Heart left ventricle (tissue), 16 donors: ENCODE results near the gene PRR7. TPM values are rescaled to one million over a fixed set of nuclear protein-coding genes. Genes with fewer than 3 reads are reported as not detected.

Source experiments
- ATAC-seq, 4 donors: fragments of 200-7000 bp; cut with Tn5 transposase; one replicate each; pipeline ENCODE4 v1.9.1; 2020 to 2022; ENCODE audit warnings: moderate library complexity in 4 of 4, mild to moderate bottlenecking in 3 of 4, moderate number of reproducible peaks in 1 of 4
- DNase-seq, 5 donors: peaks; one replicate each; pipeline ENCODE4 v3.0.0-alpha.2; 2020
- H3K27ac ChIP-seq, 12 donors: fragments of 200-600 bp; sonication (generic) in 4 of 12; one replicate each; pipeline versions ENCODE4 v1.5.0 to v1.8.0; 2016 to 2022; ENCODE audit warnings: mild to moderate bottlenecking in 2 of 12
- H3K27me3 ChIP-seq, 9 donors: fragments of 200-600 bp; sonication (generic) in 2 of 9; one replicate each; pipeline versions ENCODE4 v1.5.1 to v1.8.0; 2016 to 2022; ENCODE audit warnings: mild to moderate bottlenecking in 3 of 9
- H3K36me3 ChIP-seq, 9 donors: fragments of 200-600 bp; sonication (generic) in 2 of 9; one replicate each; pipeline versions ENCODE4 v1.5.0 to v1.8.0; 2018 to 2022; ENCODE audit warnings: mild to moderate bottlenecking in 2 of 9
- H3K4me1 ChIP-seq, 12 donors: fragments of 200-600 bp; sonication (generic) in 4 of 12; one replicate each; pipeline versions ENCODE4 v1.5.0 to v1.8.0; 2016 to 2022; ENCODE audit warnings: mild to moderate bottlenecking in 3 of 12
- H3K4me3 ChIP-seq, 12 donors: fragments of 200-600 bp; sonication (generic) in 4 of 12; one replicate each; pipeline versions ENCODE4 v1.5.0 to v1.8.0; 2017 to 2022; ENCODE audit warnings: mild to moderate bottlenecking in 9 of 12, moderate library complexity in 4 of 12
- H3K9me3 ChIP-seq, 12 donors: fragments of 200-600 bp; sonication (generic) in 4 of 12; one replicate each; pipeline versions ENCODE4 v1.5.0 to v1.8.0; 2016 to 2022; ENCODE audit warnings: mild to moderate bottlenecking in 1 of 12
- CTCF ChIP-seq, 12 donors: fragments of 200-600 bp; sonication (generic) in 4 of 12; IDR thresholded peaks; one replicate each; pipeline versions ENCODE4 v1.5.0 to v1.8.0; 2018 to 2022; ENCODE audit warnings: antibody characterized with exemption in 12 of 12, mild to moderate bottlenecking in 5 of 12
- POLR2A ChIP-seq, 2 donors: fragments of 450-650 bp; IDR thresholded peaks; one replicate each; pipeline ENCODE4 v1.6.1; 2017; ENCODE audit warnings: antibody characterized with exemption in 2 of 2, mild to moderate bottlenecking in 2 of 2, moderate library complexity in 2 of 2
- WGBS, 4 donors: extraction: QIAGEN DNeasy Blood & Tissue Kit in 2 of 4; methylation state at CpG; one replicate each; pipeline versions ENCODE4 v1.1.5 to v1.1.7; 2013 to 2018; 5-methylcytosine and 5-hydroxymethylcytosine counted together
- intact Hi-C, 10 donors: fragments of 100-400 bp; cut with DNase I; formaldehyde crosslinking; loops; one replicate each; pipeline versions ENCODE4 v1.11.1 to v1.14.2; 2022
- polyA plus RNA-seq, 2 donors: library from polyadenylated mRNA; stranded (reverse); fragments of 200-250 nt; gene quantifications; one replicate each; pipeline ENCODE4 v1.2.3, GENCODE V29; 2013
- total RNA-seq, 9 donors: library from RNA; depleted of rRNA in 2 of 9; stranded (reverse); fragments of >200 nt in 2 of 9; fragmentation: NEBNext Ultra II Directional in 3 of 9; extraction: Animal tissue kit (Norgen Biotek cat#: 25700) in 3 of 9; gene quantifications; one replicate each; pipeline versions ENCODE4 v1.1.0 to v1.2.4, GENCODE V29; 2016 to 2023
- donor health status: ischemic (EF 13 %, LVEDD 7.1; RV severe dilation, severe dysfunction).
- donor health status: healthy with polysubstance abuse.
- donor health status: DM: no; HTN: yes; CAD: no.
- donor health status: DM: no; HTN: no; CAD: no.
- donor health status: ischemic (EF 25% LVEDD 6.9; RV normal size, moderate dysfunction).
- donor health status: ischemic (EF 25% LVEDD 5.7; RV mildly dilated, moderate dysfunction).
- donor health status: healthy.
- donor health status: DM: yes; HTN: yes; CAD: no.
- donor health status: ischemic (EF 35%, LVEDD 5.7; RV mildly dilated, moderate dysfunction).
- donor health status: nonischemic (EF 11% LVEDD 7.7; RV severe dilation, severe dysfunction).
- donor health status: DM: yes; HTN: yes; CAD: no.
- donor health status: PGD.
- donor health status: ischemic (EF 29% LVEDD 5.4; RV normal size, mild dysfunction).
- donor health status: nonischemic (EF 23%, LVEDD 6.1; RV moderate dilation, normal function).

The PRR7 gene
- total and polyA plus RNA-seq, 11 donors: 0.82 to 5.0 (median 1.5) TPM

DNA sequence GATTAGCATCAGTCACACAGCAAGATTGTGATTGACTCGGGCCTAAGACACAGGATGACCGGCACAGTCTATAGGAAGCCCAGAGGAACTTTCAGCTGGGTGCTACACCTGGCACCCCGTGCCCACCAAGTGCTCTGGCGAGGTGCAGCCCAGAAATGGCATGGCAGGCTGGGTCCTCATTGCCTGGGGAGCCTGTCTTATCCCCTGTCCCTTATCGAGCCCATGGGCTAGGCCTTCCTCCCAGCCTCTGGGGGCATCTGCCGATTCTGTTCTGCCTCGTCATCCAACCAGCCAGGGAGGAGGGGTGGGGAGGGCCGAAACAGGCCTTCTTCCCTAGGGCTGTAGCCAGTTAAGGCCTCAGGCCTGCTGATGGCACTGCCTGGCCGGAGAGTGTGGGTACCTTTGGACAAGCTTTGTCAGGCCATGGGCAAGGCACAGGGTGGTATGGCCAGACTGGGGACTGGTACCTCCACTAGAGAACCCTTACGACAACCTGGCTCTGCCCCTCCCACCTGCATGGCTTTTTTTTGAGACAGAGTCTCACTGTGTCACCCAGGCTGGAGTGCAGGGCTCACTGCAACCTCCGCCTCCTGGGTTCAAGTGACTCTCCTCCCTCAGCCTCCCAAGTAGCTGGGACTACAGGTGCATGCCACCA lies 18.6 kb upstream of the PRR7 start:
- Histone ChIP-seq H3K27me3 (no peaks in the 10 kb centered on the region), H3K36me3 (peaks cover 0 to 24% (median 11%) of the 10 kb centered on the region in 9 donors), H3K27ac (peak overlapping the region in 5 of 12 donors; percentile 46 to 95 (median 89)), H3K4me3 (peak overlapping the region in 8 of 12 donors; percentile 73 to 100 (median 92)), H3K9me3 (no peaks in the 10 kb centered on the region), H3K4me1 (peaks cover 2 to 70% (median 37%) of the 10 kb centered on the region in 12 donors)
- 75 to 92% (median 83%) methylated on average over 7 to 11 of the region's 11 CpGs for WGBS, 4 donors
- intact Hi-C loops: loop anchor here in 1 of 10 donors (2.0 kb wide), 1 partner anchor 27 kb away; no protein-coding TSS in a partner anchor
- ATAC-seq (no peak), DNase-seq (no peak)
- TF ChIP-seq CTCF (IDR thresholded peaks at IDR 0.05) (no peak), POLR2A (IDR thresholded peaks at IDR 0.05) (no peak)

DNA sequence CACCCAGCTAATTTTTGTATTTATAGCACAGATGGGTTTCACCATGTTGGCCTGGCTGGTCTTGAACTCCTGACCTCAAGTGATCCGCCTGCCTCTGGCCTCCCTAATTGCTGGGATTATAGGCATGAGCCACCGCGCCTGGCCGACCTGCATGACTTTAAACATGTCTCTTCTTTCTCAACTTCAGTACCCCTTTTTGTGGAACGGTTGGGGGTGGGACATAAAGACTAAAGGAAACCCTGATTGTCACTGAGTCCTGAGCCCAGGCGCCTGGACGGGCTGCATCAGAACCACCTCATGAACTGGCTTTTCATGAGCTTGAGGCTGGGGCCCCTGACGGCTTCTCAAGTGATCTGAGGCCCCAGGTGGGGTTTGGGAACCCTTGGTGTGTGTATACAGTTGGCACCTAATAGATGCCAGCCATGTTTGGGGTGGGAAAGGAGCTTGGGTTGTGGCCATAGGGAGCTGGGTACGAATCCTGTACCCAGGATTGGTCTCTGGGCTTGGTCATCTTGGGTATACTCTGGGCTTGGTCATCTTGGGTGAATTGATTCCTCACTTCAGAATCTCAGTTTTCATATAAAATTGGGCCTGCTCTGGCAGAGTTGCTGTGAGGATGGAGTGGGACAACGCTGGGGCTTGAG lies 17.9 kb upstream of the PRR7 start:
- Histone ChIP-seq H3K9me3 (no peaks in the 10 kb centered on the region), H3K27me3 (no peaks in the 10 kb centered on the region), H3K36me3 (peaks cover 0 to 30% (median 18%) of the 10 kb centered on the region in 9 donors), H3K27ac (peak overlapping the region in 2 of 12 donors; percentile 46 to 95), H3K4me3 (peak overlapping the region in 2 of 12 donors; percentile 4 to 94), H3K4me1 (peaks cover 2 to 77% (median 37%) of the 10 kb centered on the region in 12 donors)
- WGBS, 4 donors: 84 to 98% (median 86%) methylated on average over 9 to 10 of the region's 10 CpGs
- TF ChIP-seq POLR2A (IDR thresholded peaks at IDR 0.05) (no peak), CTCF (IDR thresholded peaks at IDR 0.05) (no peak)
- intact Hi-C loops: no loop called here
- DNase-seq (no peak), ATAC-seq (no peak)

DNA sequence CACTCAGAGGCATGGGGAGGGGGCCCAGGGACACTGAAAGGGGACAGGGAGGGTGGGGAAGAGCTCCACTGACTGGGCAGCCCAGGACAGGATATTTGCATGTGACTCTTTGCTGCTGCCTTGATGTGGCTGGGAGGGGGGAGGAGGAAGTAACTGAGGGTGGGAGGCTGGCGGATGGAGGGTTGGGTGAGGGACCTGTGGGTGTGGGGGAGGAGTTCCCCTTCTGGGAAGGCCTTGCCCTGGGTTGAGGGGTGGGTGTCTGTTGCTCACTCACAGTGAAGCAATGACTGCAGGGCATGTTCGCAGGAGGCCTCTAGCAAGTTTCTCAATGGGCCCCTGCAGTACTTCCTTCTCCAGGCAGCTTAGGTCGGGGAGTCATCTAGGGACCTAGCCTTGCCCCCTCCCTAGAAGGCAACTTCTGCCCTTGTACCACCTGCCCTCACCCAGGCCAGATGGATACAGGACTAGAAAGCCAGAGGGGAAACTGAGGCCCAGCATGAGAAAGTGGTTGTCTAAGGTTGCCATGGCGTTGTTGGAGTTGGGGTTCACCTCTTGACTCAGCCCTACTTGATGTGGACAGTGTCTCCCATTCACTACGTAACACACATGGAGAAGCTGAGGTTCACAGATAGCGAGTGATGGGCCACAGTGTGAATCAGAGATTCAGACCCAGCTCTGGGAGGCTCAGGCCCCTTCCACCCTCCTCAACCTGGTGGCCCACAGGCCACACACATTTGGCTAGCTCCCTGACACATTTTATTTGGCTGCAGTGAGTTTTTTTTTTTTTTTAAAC lies 17.2 kb upstream of the PRR7 start:
- Histone ChIP-seq H3K4me3 (peak overlapping the region in 1 of 12 donors; percentile 94), H3K9me3 (no peaks in the 10 kb centered on the region), H3K27me3 (no peaks in the 10 kb centered on the region), H3K36me3 (peaks cover 0 to 37% (median 25%) of the 10 kb centered on the region in 9 donors), H3K4me1 (peaks cover 2 to 83% (median 37%) of the 10 kb centered on the region in 12 donors), H3K27ac (peak overlapping the region in 2 of 12 donors; percentile 46 to 95)
- ATAC-seq (peak in 1 of 4 donors; percentile 5), DNase-seq (peak; percentile 66 to 84 (median 72))
- 80 to 94% (median 88%) methylated on average over 6 of the region's 6 CpGs for WGBS, 4 donors
- no peak for TF ChIP-seq CTCF (IDR thresholded peaks at IDR 0.05)
- TF ChIP-seq POLR2A (IDR thresholded peaks at IDR 0.05): no peak
- intact Hi-C loops: no loop called here
